Pulmonary artery endothelial cell (primary cell): ENCODE data around the gene STOML1. TPM values are rescaled to one million over a fixed set of nuclear protein-coding genes. Genes with fewer than 3 reads are reported as not detected.
"Not testable (repeated sequence)": the region's sequence is repeated elsewhere in the genome, so short reads cannot be mapped to it uniquely, and the experiment has no call there.

Source experiments
- DNase-seq: peaks from one replicate; pipeline ENCODE4 v3.0.0-alpha.2; 2011; ENCODE audit warnings: low read depth, low spot score
- total RNA-seq: library from RNA; depleted of rRNA; stranded (reverse); fragments of >200 nt; gene quantifications from 2 replicates; pipeline ENCODE4 v1.2.3, GENCODE V29; 2014

Gene STOML1
- total RNA-seq, 1 donor from 2014 or later, result 9.1 TPM

GRCh38 chr15:73948396-73948795 lies 43.7 kb downstream of the STOML1 start:
- no peak for DNase-seq

GRCh38 chr15:73947651-73948050 lies 44.4 kb downstream of the STOML1 start:
- no peak for DNase-seq

DNA sequence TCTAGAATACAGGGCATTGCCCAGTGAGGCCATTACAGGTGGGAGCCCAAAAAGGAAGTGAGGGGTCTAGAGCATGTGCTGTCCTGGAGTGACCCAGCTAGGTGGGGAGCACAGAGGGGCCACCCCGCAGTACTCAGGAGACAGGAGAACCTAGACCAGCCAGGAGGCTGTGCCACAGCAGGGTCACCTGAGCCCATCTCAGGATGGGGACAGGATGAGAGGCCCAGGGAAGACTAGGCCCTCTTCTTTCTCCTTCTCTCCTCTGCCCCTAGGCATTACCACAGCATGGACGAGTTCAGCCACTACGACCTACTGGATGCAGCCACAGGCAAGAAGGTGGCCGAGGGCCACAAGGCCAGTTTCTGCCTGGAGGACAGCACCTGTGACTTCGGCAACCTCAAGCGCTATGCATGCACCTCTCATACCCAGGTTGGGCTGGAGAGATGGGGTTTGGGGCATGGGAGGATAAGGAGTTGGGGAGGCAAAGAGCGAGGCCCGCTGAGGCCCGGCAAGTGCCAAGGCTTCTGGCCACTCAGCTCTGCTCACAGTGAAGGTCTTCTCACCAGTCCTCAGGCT lies 45.2 kb downstream of the STOML1 start:
- no peak for DNase-seq

DNA sequence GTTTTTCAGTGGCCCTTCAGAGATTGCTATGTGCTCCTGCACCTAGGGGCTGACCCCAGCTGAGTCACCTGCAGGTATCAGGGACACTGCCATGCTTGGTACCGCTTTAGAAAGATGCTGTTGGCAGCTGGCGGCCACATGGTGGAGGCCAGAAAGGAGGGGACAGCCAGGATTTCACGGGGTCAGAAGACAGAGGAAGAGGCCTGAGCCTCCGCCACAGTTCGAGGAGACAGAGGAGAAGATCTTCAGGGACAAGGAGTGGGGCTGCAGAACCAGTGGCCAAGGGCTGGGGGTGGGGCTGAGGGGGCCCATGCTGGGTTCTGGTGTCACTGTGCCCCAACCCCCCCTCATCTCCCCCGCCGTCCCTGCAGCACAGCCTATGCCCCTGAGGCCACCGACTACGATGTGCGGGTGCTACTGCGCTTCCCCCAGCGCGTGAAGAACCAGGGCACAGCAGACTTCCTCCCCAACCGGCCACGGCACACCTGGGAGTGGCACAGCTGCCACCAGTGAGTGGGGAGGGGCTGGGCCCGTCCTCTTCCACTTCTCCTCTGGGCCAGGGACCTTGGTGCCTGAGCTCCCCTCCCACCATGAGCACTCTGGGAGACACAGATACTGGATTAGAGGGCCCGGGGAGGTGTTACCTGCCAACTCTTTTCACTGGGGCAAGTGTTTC lies 45.9 kb downstream of the STOML1 start:
- no peak for DNase-seq

DNA sequence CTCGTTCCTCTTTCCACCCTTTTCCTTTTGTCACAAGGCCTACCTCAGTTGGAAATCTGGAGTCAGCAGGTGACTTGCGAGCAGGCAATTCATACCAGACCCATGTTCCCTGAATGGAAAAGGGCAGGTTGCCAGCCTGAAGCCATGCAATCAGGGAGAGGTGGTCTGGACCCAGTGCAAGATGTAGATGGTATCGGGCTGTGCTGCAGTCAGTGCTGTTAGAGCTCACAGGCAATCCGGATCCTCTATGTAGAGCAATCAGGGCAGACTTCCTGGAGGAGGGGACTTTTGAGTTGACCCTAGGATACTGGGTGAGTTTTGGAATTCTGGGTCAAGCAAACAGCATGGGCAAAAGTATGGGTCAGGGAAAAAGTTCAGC lies 47.0 kb downstream of the STOML1 start:
- no peak for DNase-seq

- no peak for DNase-seq
Measured at GRCh38 chr15:73944161-73945129, 47.6 kb downstream of the STOML1 start.

DNA sequence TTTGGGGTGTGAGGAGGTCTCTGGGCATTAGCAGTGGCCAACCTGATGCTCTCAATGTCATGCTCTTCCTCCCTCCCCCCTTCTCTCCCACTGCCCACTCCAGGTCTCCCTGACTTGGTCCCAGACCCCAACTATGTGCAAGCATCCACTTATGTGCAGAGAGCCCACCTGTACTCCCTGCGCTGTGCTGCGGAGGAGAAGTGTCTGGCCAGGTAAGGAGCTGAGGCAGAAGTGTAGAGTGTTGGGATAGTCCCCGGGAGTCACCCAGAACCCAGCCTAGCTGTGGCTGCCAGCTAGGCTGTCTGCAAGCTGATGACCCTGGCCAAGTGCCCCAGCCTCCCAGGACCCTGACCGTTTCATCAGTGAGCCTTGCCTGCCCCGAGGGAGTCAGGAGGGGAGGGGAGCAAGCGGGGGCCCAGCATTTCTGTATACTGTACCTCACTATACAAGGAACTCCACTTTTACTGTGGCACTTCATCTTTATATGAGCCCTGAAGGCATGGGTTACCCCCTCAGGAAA lies 49.3 kb downstream of the STOML1 start:
- DNase-seq, result no peak

GRCh38 chr15:73941871-73942635 lies 50.0 kb downstream of the STOML1 start:
- DNase-seq, result no peak

- no peak for DNase-seq
Measured at GRCh38 chr15:73941449-73941848, 50.6 kb downstream of the STOML1 start.

DNA sequence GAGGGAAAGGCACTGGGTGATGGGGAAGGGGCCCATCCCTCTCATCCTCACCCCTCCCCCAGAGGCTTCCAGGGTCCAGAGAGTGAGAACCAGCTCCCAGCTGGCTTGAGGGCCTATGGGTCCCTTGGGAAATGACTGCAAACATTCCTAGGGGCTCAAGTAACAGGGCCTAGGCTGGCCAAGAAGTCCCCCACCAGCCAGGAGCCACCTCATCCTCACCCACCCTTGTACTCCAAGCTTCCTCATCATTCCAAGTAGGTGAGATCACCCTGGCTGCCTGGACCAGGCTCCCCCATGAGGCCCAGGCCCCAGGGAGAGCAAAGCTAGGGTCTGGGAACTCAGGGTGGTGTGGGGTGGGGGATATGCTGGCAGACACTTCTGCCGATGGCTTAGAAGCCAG lies 51.1 kb downstream of the STOML1 start:
- DNase-seq, result no peak

GRCh38 chr15:73940061-73940981 lies 51.8 kb downstream of the STOML1 start:
- DNase-seq, result no peak

DNA sequence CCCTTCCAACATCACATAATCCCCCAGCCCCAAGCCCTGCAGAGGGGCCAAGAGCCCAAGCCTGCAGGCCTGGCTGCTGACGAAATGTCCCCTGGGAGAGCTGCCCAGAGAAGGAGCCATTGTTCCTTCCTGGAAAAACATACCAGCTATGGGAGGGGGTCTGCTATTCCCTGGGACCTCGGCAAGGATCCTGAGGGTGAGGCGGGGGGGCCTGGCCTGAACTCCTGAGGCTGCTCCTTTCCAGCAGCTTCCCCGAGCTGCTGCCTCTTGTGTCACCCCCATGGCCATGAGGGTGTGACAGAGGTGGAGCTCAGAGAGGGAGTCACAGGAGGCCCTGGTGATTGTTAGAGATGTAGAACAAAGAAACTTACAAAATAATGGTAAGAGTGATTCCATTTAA lies 53.0 kb downstream of the STOML1 start:
- DNase-seq, result no peak

DNA sequence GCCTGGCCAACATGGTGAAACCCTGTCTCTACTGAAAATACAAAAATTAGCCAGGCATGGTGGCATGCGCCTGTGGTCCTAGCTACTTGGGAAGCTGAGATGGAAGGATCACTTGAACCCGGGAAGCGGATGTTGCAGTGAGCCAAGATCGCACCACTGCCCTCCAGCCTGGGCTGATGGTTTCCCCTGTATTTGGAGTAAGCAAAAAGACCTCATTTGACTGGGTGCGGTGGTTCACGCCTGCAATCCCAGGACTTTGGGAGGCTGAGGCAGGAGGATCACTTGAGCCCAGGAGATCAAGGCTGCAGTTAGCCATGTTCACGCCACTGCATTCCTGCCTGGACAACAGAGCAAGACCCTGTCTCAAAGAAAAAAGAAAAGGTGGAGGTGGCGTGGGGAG lies 53.6 kb downstream of the STOML1 start:
- DNase-seq, result not testable (repeated sequence)

- no peak for DNase-seq
Measured at GRCh38 chr15:73937726-73938125, 54.4 kb downstream of the STOML1 start.

DNA sequence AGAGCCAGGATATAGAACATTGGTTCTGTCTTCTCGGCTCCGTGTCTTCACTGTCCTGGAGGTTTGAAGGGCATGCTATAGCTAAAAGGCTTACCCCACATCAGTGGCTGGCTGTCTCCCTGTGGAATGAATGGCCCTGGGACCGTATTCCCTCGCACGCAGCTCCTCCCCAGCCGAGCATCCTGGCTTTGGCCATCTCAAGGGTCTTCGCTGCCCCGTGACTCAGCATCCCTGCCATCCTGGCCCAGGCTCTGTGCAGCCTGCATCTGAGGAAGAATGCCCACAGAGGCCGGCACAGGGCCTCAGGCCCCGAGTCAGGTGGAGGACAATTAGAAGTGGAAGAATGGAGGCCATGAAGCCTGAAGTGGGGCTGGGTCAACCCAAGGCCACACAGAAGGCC lies 54.8 kb downstream of the STOML1 start:
- DNase-seq, result no peak

GRCh38 chr15:73936588-73937290 lies 55.4 kb downstream of the STOML1 start:
- DNase-seq, result no peak

- no peak for DNase-seq
Measured at GRCh38 chr15:73936181-73936580, 55.9 kb downstream of the STOML1 start.

GRCh38 chr15:73935547-73935946 lies 56.5 kb downstream of the STOML1 start:
- no peak for DNase-seq

DNA sequence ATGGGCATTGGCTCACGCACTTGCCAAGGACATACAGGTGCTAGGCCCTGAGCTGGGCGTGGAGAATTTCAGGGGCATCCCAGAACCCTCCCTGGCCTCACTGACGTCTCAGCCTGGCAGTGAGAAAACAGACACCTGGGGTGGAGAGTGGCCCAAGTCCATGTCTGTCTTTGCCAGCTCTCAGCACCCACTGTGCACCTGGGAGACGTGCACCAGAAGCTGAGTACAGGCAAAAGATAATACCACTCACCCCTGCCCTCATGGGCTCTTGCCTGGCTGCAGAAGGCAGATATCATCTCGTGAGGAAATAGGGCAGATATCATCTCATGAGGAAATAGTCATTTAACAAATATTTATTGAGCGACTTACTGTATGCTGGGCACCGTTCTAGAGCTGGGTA lies 57.8 kb downstream of the STOML1 start:
- no peak for DNase-seq
